GM12891 (cell line): ENCODE measurements around the gene S100Z. TPM values are rescaled to one million over a fixed set of nuclear protein-coding genes. Genes with fewer than 3 reads are reported as not detected.

ENCODE experiments used
- DNase-seq: peaks from one replicate; pipeline ENCODE4 v3.0.0; 2011; ENCODE audit warnings: low spot score; ENCODE audit not compliant: insufficient read length
- FAIRE-seq: peaks from 2 replicates; lab custom pipeline; 2011; peaks lifted over from hg19 to GRCh38; lab: Jason Lieb, UNC
- PAX5 ChIP-seq: IDR thresholded peaks from 2 replicates; pipeline ENCODE4 v1.6.1; 2011; ENCODE audit warnings: low read length, moderate library complexity, mild to moderate bottlenecking; ENCODE audit not compliant: insufficient read depth, severe bottlenecking
- POLR2A ChIP-seq: IDR thresholded peaks from 2 replicates; pipeline ENCODE4 v1.6.1; 2011; ENCODE audit warnings: low read depth, low read length, control low read depth
- POLR2AphosphoS5 ChIP-seq: IDR thresholded peaks from 2 replicates; pipeline ENCODE4 v1.6.1; 2011; ENCODE audit warnings: low read depth, low read length, control low read depth
- POU2F2 ChIP-seq: IDR thresholded peaks from 2 replicates; pipeline ENCODE4 v1.6.1; 2011; ENCODE audit warnings: low read depth, mild to moderate bottlenecking, control low read depth, low read length, moderate library complexity
- SPI1 ChIP-seq: IDR thresholded peaks from 2 replicates; pipeline ENCODE4 v1.6.1; 2011; ENCODE audit warnings: low read depth, low read length, control low read depth
- TAF1 ChIP-seq: IDR thresholded peaks from 2 replicates; pipeline ENCODE4 v1.6.1; 2011; ENCODE audit warnings: low read depth, low read length, control low read depth
- polyA plus RNA-seq: library from polyadenylated mRNA; unstranded; fragments of >200 nt; gene quantifications from one replicate; pipeline ENCODE4 v1.2.1, GENCODE V29; 2012; ENCODE audit warnings: low read depth, missing spikeins, inconsistent platforms; ENCODE audit not compliant: missing spikeins

The S100Z gene
- polyA plus RNA-seq = 0.33 TPM

DNA sequence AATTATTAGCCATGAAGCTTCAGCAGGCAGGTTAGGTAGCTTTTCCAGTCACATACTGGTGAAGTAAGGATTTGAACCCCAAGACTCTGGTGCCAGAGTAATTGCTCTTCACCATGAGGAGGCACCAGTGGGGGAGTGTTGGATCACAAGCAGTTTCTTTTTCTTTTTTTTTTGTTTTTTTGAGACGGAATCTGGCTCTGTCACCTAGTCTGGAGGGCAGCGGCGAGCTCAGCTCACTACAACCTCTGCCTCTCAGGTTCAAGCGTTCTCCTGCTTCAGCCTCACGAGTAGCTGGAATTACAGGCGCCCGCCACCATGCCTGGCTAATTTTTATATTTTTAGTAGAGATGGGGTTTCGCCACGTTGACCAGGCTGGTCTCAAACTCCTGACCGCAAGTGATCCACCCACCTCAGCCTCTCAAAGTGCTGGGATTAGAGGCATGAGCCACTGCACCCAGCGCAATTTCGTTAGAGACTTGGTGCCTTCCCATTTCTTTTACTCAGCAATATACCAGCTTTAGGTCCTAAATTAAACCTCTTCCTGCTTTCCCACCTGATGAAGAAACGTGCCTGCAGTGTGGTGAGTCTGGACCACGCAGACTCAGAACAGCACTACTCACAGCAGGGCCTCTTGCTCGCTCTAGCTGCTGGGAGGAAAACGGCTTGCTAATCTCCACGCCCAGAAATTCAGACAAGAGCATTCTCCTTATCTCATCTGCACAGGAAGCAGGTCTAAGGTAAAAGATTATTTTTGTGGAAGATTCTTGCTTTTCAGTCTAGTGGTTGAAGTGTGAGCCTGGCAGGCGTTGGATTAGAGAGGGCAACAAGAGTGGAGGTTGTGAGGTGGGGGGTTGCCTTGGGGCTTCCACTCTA lies at the start of gene S100Z:
S100Z (plus strand) TSS at position 596 of the 873 bp plus-strand sequence. CDS start 25,346 bp downstream, outside the sequence.
- TF ChIP-seq SPI1 (no peak), PAX5 (no peak), POLR2AphosphoS5 (no peak), POU2F2 (no peak), POLR2A (no peak), TAF1 (no peak)
- FAIRE-seq = no peak
- no peak for DNase-seq

DNA sequence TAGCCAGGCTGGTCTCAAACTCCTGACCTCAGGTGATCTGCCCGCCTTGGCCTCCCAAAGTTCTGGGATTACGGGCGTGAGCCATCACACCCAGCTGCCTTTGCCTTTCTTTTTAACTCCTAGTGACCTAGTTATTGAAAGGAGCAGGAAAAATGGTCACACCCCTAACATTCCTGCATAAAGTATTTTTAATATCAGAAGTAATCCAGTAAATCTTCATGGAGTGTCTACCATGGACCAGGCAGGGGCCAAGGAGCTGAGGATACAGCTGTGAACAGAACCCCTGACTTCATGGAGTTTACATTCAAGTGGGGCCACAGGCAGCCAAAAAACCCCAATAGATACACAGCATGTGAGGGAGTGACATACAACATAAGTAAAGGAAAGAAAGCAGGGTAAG lies 49.2 kb upstream of the S100Z start:
- DNase-seq (no peak), FAIRE-seq (no peak)
- TF ChIP-seq POU2F2 (no peak), POLR2AphosphoS5 (no peak), SPI1 (no peak), TAF1 (no peak), POLR2A (no peak), PAX5 (no peak)

DNA sequence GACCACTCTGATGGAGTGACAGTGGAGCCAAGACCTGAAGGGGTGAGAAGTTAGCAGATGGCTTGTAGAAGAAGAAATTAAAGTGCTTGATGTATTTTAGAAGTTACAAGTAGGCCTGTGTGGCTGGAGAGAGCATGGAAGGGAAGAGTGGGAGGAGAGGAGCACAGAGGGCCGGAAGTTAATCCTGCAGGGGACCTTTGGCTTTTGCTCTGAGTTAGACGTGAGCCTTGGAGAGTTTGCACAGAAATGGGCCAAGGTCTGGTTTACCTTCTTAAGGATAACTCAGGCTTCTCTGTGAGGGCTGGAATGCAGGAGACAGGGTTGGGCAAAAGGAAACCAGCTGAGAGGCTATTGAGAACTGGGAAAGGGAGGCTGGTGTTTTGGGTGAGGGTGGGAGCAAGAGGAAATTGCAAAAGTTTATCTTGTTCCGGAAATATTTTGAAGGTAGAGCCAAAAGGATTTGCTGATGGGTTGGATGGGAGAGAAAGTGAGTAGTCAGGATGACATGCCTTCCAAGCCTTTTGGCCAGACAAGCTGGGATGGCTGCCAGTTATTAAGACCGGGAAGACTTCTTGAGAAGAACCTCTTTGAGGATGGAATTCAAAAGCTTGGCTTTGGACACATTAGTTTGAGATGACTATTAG lies 48.5 kb upstream of the S100Z start:
- no peak for TF ChIP-seq SPI1
- TF ChIP-seq POU2F2 = no peak
- TF ChIP-seq POLR2AphosphoS5 = no peak
- TF ChIP-seq POLR2A = no peak
- no peak for TF ChIP-seq PAX5
- no peak for TF ChIP-seq TAF1
- DNase-seq = no peak
- FAIRE-seq = no peak

- TF ChIP-seq POLR2A (no peak), POLR2AphosphoS5 (no peak), SPI1 (no peak), TAF1 (no peak), PAX5 (no peak), POU2F2 (no peak)
- no peak for DNase-seq
- no peak for FAIRE-seq
Observed at GRCh38 chr5:76801803-76802195, 48.0 kb upstream of the S100Z start.

- TF ChIP-seq POLR2AphosphoS5 (no peak), POU2F2 (no peak), TAF1 (no peak), PAX5 (no peak), POLR2A (no peak), SPI1 (no peak)
- no peak for DNase-seq
- no peak for FAIRE-seq
Observed at GRCh38 chr5:76804266-76804665, 45.5 kb upstream of the S100Z start.

DNA sequence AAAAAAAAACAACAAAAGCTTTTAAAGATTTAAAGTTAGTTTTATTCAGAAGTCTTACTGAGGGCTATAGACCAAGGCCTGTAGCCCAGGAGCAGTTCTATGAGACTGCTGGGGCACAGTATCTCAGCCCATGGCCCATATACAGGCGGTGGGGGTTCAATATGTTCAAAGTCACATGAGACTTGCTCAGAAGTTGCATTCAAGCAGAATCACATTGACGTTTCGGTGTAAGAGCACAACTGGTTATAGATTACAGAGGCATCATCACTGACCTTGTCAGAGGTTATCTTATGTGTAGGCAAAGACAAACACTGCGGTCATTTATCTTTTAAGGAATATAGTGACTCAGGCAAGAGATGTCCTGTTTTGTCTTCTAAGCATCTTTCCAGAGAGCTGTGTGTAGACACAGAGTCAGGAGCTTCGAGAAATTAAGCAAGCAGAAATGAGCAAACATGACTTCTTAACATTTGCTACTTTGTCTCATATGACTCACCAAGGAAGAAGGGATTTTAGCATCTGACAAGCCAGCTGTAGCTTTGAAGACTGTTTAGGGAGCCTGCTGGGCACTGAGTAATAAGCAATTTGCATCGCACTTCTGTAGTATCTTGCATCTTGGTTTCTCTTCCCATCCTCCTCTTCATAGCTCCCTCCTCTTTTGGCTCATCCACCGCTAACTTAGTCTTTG lies 43.9 kb upstream of the S100Z start:
- TF ChIP-seq POLR2A = no peak
- no peak for TF ChIP-seq POU2F2
- DNase-seq = no peak
- FAIRE-seq = no peak

DNA sequence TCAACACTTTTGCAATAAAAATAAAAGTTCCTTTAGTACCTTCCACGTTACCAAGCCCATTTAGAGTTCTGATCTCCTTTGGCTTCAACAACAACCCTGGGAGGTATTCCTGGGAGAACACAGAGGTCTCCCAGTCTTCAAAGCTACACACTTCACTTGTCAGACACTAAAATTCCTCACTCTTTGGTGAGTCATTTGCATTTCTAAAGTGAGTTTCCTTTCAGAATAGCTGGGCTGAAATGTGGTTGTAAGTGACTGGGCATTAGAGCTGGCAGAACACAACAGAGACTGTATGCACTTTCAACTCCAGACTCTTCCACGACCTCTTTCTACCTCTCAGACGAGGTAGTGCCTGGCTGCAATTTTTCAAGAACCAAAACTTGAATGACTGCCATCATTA lies 42.5 kb upstream of the S100Z start:
- FAIRE-seq (no peak), DNase-seq (no peak)
- TF ChIP-seq PAX5 = no peak
- no peak for TF ChIP-seq POLR2A
- TF ChIP-seq SPI1 = no peak
- TF ChIP-seq POU2F2 = no peak
- TF ChIP-seq TAF1 = no peak
- no peak for TF ChIP-seq POLR2AphosphoS5

- TF ChIP-seq TAF1 = no peak
- TF ChIP-seq PAX5 = no peak
- no peak for TF ChIP-seq POLR2A
- TF ChIP-seq POLR2AphosphoS5 = no peak
- no peak for TF ChIP-seq SPI1
- no peak for TF ChIP-seq POU2F2
- DNase-seq (no peak), FAIRE-seq (no peak)
Observed at GRCh38 chr5:76808141-76808691, 41.6 kb upstream of the S100Z start.

GRCh38 chr5:76809141-76809540 lies 40.7 kb upstream of the S100Z start:
- TF ChIP-seq POLR2AphosphoS5 (no peak), PAX5 (no peak), POU2F2 (no peak), SPI1 (no peak), POLR2A (no peak), TAF1 (no peak)
- DNase-seq (no peak), FAIRE-seq (no peak)
